ENCODE data around the gene PRPF8.

GRCh38 chr17:1612400-1612799 lies 72.3 kb downstream of the PRPF8 start:
- no peak for TF ChIP-seq CTCF (IDR thresholded peaks at IDR 0.05)
- TF ChIP-seq POLR2A (IDR thresholded peaks at IDR 0.05), result no peak
